Suppressor macrophage treated with lipopolysaccharide for 1 hour (primary cell): ENCODE measurements around the gene NCOA3.
A peak's percentile ranks its signal among the peaks of the same experiment; 100 is the strongest.

ENCODE experiments used
- DNase-seq, 3 donors: peaks; one replicate each; pipeline ENCODE4 v3.0.0-alpha.2; 2020 to 2022

The NCOA3 gene

GRCh38 chr20:47668313-47669151, 166.8 kb downstream of the NCOA3 start:
- no peak for DNase-seq

GRCh38 chr20:47669152-47669425, 167.4 kb downstream of the NCOA3 start:
- DNase-seq = no peak

GRCh38 chr20:47669489-47669888, 167.8 kb downstream of the NCOA3 start:
- DNase-seq = no peak

- no peak for DNase-seq
Measured at GRCh38 chr20:47669927-47670890, 168.5 kb downstream of the NCOA3 start.

- no peak for DNase-seq
Measured at GRCh38 chr20:47670913-47671312, 169.2 kb downstream of the NCOA3 start.

- DNase-seq = no peak
Measured at GRCh38 chr20:47672166-47672565, 170.5 kb downstream of the NCOA3 start.

- DNase-seq = no peak
Measured at GRCh38 chr20:47672886-47673670, 171.4 kb downstream of the NCOA3 start.

- DNase-seq = no peak
Measured at GRCh38 chr20:47673671-47673955, 171.9 kb downstream of the NCOA3 start.

- DNase-seq = no peak
Measured at GRCh38 chr20:47674145-47674544, 172.5 kb downstream of the NCOA3 start.

- no peak for DNase-seq
Measured at GRCh38 chr20:47674686-47675085, 173.0 kb downstream of the NCOA3 start.

GRCh38 chr20:47675190-47676142, 173.8 kb downstream of the NCOA3 start:
- DNase-seq = no peak

- no peak for DNase-seq
Measured at GRCh38 chr20:47676219-47676721, 174.6 kb downstream of the NCOA3 start.

GRCh38 chr20:47676912-47677634, 175.4 kb downstream of the NCOA3 start:
- DNase-seq = no peak

- peak; percentile 46 to 70 (median 47) for DNase-seq
Measured at GRCh38 chr20:47677635-47678453, 176.2 kb downstream of the NCOA3 start.

- no peak for DNase-seq
Measured at GRCh38 chr20:47678536-47678935, 176.8 kb downstream of the NCOA3 start.

- no peak for DNase-seq
Measured at GRCh38 chr20:47679462-47679861, 177.8 kb downstream of the NCOA3 start.

GRCh38 chr20:47680804-47681529, 179.3 kb downstream of the NCOA3 start:
- no peak for DNase-seq

- DNase-seq = no peak
Measured at GRCh38 chr20:47682028-47682783, 180.5 kb downstream of the NCOA3 start.

GRCh38 chr20:47682916-47683315, 181.2 kb downstream of the NCOA3 start:
- no peak for DNase-seq
